HG02763 (cell line): ENCODE results near the gene CCDC137.

Experiments used
- ATAC-seq: cut with Tn5 transposase; IDR thresholded peaks from one replicate; pipeline ENCODE4 v1.9.1; 2021; ENCODE audit warnings: mild to moderate bottlenecking, moderate library complexity; ENCODE audit not compliant: unreplicated experiment

CCDC137 gene

GRCh38 chr17:81681672-81682071 lies 15.1 kb downstream of the CCDC137 start:
- no peak for ATAC-seq

- ATAC-seq = no peak
Measured at GRCh38 chr17:81682565-81683207, 16.1 kb downstream of the CCDC137 start.

- no peak for ATAC-seq
Measured at GRCh38 chr17:81683208-81683583, 16.7 kb downstream of the CCDC137 start.

GRCh38 chr17:81683584-81684441 lies 17.3 kb downstream of the CCDC137 start, which contains the start of the genes ARL16 and HGS:
TSS of gene ARL16 (minus strand) at chr17:81683797. CDS start at chr17:81683753, 44 bp downstream.
TSS of gene HGS (plus strand) at chr17:81684011. CDS start at chr17:81684067, 56 bp downstream.
- ATAC-seq = peak; percentile 93

GRCh38 chr17:81684442-81684911 lies 17.9 kb downstream of the CCDC137 start:
- ATAC-seq = no peak

GRCh38 chr17:81685108-81685507 lies 18.6 kb downstream of the CCDC137 start:
- no peak for ATAC-seq

- no peak for ATAC-seq
Measured at GRCh38 chr17:81686614-81687013, 20.1 kb downstream of the CCDC137 start.

GRCh38 chr17:81687770-81688541 lies 21.4 kb downstream of the CCDC137 start:
- no peak for ATAC-seq

GRCh38 chr17:81688616-81689015 lies 22.1 kb downstream of the CCDC137 start:
- ATAC-seq = no peak

GRCh38 chr17:81690066-81690465 lies 23.5 kb downstream of the CCDC137 start:
- ATAC-seq = no peak

GRCh38 chr17:81690549-81690948 lies 24.0 kb downstream of the CCDC137 start:
- ATAC-seq = no peak

GRCh38 chr17:81691196-81691595 lies 24.7 kb downstream of the CCDC137 start:
- no peak for ATAC-seq

GRCh38 chr17:81691608-81692007 lies 25.1 kb downstream of the CCDC137 start:
- ATAC-seq = no peak

- ATAC-seq = no peak
Measured at GRCh38 chr17:81693509-81694210, 27.1 kb downstream of the CCDC137 start.

GRCh38 chr17:81694810-81695209 lies 28.3 kb downstream of the CCDC137 start:
- ATAC-seq = no peak

GRCh38 chr17:81695211-81695610 lies 28.7 kb downstream of the CCDC137 start:
- ATAC-seq = no peak

GRCh38 chr17:81695801-81696200 lies 29.3 kb downstream of the CCDC137 start:
- ATAC-seq = no peak

GRCh38 chr17:81696218-81696941 lies 29.8 kb downstream of the CCDC137 start:
- no peak for ATAC-seq

GRCh38 chr17:81697261-81698044 lies 30.9 kb downstream of the CCDC137 start:
- ATAC-seq = no peak
